GM12891 (cell line): Measurements from ENCODE around the gene MLC1.

Source experiments
- PAX5 ChIP-seq: IDR thresholded peaks from 2 replicates; pipeline ENCODE4 v1.6.1; 2011; ENCODE audit warnings: low read length, moderate library complexity, mild to moderate bottlenecking; ENCODE audit not compliant: insufficient read depth, severe bottlenecking
- POLR2A ChIP-seq: IDR thresholded peaks from 2 replicates; pipeline ENCODE4 v1.6.1; 2011; ENCODE audit warnings: low read depth, low read length, control low read depth
- POLR2AphosphoS5 ChIP-seq: IDR thresholded peaks from 2 replicates; pipeline ENCODE4 v1.6.1; 2011; ENCODE audit warnings: low read depth, low read length, control low read depth
- POU2F2 ChIP-seq: IDR thresholded peaks from 2 replicates; pipeline ENCODE4 v1.6.1; 2011; ENCODE audit warnings: low read depth, mild to moderate bottlenecking, control low read depth, low read length, moderate library complexity
- SPI1 ChIP-seq: IDR thresholded peaks from 2 replicates; pipeline ENCODE4 v1.6.1; 2011; ENCODE audit warnings: low read depth, low read length, control low read depth
- TAF1 ChIP-seq: IDR thresholded peaks from 2 replicates; pipeline ENCODE4 v1.6.1; 2011; ENCODE audit warnings: low read depth, low read length, control low read depth

- TF ChIP-seq POLR2A: no peak
- TF ChIP-seq SPI1: no peak
- TF ChIP-seq POLR2AphosphoS5: no peak
- TF ChIP-seq TAF1: no peak
- TF ChIP-seq POU2F2: no peak
- no peak for TF ChIP-seq PAX5
These were observed 14.9 kb downstream of the MLC1 start for GRCh38 chr22:50070366-50070765.
